ENCODE results near the gene SLU7.

The SLU7 gene

DNA sequence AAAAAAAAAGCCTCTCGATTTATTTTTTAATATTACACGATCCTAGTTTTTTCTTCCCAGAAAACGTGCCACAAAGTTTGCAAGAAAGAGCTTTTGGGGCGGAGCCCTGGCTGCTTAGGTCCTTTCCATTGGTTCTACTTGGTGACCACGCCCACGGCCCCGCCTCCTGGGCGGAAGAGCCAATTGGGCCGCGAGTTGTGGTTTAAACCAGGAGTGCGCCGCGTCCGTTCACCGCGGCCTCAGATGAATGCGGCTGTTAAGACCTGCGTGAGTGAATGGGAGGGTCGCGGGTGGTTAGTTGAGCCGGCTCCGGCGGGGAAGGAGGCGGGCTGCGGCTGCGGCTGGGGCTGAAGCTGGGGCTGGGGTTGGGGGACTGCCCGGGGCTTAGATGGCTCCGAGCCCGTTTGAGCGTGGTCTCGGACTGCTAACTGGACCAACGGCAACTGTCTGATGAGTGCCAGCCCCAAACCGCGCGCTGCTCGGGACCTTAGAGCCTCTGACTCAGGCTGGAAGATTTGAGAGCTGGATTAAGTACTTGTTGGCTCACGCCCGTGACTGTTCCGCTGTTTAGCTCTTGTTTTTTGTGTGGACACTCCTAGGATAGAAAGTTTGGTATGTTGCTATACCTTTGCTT lies 2.9 kb upstream of the SLU7 start, which contains the start of gene PTTG1:
TSS of gene PTTG1 (plus strand) at position 231 of the 634 bp plus-strand sequence. CDS start 458 bp downstream, outside the sequence.
- in situ Hi-C loops (cut with MboI; ENCODE audit: low sequenced_read_pairs): no loop called here
- Histone ChIP-seq H3K27me3 (ENCODE audit: low read depth) (no peaks in the 10 kb centered on the region), H3K36me3 (replicated peaks) (peaks cover 36% of the 10 kb centered on the region), H3K4me1 (peaks cover 31% of the 10 kb centered on the region), H3K9me3 (no peaks in the 10 kb centered on the region), H3K4me3 (peak within 1 kb of the TSS; percentile 60)
- DNase-seq (ENCODE audit: low spot score in 2 of 2): peak; percentile 90 to 98

DNA sequence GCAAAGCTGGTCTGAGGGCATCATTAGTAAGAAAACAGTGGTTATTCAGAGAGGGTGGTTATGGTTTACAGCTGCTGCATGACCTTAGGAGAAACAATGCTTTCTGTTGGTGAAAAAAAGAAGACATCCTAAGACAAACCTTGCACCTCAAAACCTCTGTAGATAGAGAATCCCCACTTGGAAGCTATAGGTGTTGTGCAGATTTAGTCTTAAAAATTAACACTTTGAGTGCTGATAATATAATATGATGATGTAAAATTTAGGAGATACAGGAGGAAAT lies 1.4 kb upstream of the SLU7 start:
- no peaks in the 10 kb centered on the region for H3K9me3 ChIP-seq
- in situ Hi-C loops (cut with MboI; ENCODE audit: low sequenced_read_pairs): no loop called here
- DNase-seq (ENCODE audit: low spot score in 2 of 2): no peak
- no peak overlapping the region for H3K4me3 ChIP-seq
- H3K4me1 ChIP-seq: peaks cover 29% of the 10 kb centered on the region
- H3K36me3 ChIP-seq (replicated peaks): peaks cover 22% of the 10 kb centered on the region
- no peaks in the 10 kb centered on the region for H3K27me3 ChIP-seq (ENCODE audit: low read depth)

DNA sequence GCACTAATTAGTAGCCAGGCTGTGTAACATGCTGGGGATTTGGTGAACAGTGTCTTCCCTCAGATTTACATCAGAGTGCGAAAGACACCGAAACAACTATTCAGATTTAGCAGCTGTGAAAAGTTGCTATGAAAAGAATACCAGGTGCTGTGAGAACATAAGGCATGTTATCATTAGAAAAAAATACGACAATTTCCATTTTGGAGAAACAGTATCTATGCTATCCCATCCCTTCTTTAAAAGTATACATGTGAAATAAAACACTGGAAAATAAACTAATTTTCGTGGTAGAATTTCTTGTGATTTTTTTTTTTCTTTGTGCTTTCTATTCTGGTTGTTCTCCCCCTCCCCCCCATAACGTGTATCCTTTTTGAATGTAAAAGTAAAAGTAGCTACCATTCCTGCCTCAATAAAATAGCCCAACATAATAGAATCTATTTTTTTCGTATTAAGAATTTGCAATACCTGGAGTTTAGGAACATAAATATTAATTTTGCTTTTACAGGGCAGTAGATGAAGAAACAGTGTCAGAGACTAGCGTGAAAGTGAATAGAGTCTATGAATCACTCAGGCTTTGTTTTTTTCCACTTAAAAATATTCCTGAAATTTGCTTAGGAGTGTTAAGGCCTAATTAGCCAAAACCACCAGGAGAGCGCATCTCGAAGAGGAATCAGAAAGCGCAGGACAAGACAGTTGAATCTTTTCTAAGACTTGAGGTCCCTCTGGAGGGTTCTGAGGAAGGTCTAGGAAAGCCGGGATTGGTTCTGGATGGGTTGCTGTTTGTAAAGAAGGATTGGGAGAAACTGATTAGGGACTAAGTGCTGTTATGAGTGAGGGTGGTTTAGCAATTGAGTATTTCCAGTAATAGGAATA lies 813 bp upstream of the SLU7 start:
- Histone ChIP-seq H3K27me3 (ENCODE audit: low read depth) (no peaks in the 10 kb centered on the region), H3K36me3 (replicated peaks) (peaks cover 16% of the 10 kb centered on the region), H3K9me3 (no peaks in the 10 kb centered on the region), H3K4me1 (peaks cover 27% of the 10 kb centered on the region), H3K4me3 (peak overlapping the region; percentile 75)
- DNase-seq (ENCODE audit: low spot score in 2 of 2): no peak
- in situ Hi-C loops (cut with MboI; ENCODE audit: low sequenced_read_pairs): no loop called here

DNA sequence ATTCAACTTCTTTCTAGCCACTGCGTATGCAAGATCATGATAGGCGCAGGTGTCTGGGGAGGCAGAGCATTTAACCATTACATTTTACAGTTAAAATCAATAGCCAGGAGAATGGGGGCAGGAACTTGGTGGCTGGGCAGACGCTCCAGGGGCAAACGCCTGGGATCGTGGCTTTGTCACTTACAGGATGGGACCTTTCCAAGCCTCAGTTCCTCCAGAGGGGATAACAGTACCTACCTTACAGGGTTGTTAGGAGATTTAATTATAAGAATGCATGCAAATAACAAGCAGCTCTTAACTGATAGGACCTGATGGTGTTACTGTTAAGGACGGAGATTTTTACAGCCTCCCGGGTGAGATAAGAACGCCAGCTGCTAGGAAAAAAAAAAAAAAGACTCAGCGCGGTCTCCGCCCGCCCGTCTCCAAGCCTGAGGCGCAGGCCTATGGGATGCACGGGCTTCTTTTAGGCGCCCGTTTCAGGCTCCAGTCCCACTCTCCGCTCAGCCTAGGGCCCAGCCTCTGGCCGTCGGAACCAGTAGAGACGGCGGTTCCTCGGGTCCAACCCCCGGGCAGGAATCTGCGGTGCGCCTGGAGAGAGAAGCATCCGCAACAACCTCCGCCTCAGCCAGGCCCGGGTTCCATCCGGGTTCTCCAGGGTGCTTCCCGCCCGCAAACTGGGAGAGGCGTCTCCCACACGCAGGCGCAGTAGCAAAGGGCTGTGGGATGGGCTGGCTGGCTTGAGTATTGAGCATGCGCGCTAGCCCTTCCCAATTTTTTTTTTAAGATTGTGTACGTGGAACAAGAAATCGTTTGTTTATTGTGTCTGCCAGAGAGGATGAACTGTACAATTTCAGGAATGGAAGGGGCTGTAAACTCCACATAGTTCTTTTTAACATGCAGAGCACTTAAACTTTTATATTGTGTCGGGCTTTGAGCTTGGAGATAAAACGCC lies 19.2 kb downstream of the SLU7 start, which contains the start of gene FAM200C:
TSS of gene FAM200C (minus strand) at position 653 of the 952 bp plus-strand sequence. CDS start 4,564 bp downstream, outside the sequence.
- H3K36me3 ChIP-seq (replicated peaks): peaks cover 20% of the 10 kb centered on the region
- peak within 1 kb of the TSS; percentile 63 for H3K4me3 ChIP-seq
- peaks cover 23% of the 10 kb centered on the region for H3K4me1 ChIP-seq
- no peaks in the 10 kb centered on the region for H3K9me3 ChIP-seq
- no peaks in the 10 kb centered on the region for H3K27me3 ChIP-seq (ENCODE audit: low read depth)
- peak; percentile 93 to 94 for DNase-seq (ENCODE audit: low spot score in 2 of 2)
- in situ Hi-C loops (cut with MboI; ENCODE audit: low sequenced_read_pairs): no loop called here

DNA sequence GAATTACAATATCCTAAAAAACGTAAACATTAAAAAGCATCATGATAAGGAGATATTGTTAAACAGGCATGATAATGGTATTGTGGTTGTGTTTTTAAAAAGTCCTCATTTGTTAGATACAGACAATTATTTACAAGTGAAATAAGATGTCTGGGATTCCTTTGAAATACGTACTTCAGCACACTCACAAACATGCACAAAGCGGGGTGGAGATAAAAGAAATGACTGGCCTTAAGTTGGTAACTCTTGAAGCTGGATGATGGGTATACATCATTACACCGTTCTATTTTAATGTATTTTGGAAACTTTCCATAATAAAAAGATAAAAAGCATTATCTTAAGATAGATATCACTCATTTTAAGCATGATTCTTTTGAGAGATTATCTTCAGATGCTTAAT lies 20.1 kb downstream of the SLU7 start:
- in situ Hi-C loops (cut with MboI; ENCODE audit: low sequenced_read_pairs): no loop called here
- Histone ChIP-seq H3K9me3 (no peaks in the 10 kb centered on the region), H3K4me1 (peaks cover 23% of the 10 kb centered on the region), H3K27me3 (ENCODE audit: low read depth) (no peaks in the 10 kb centered on the region), H3K36me3 (replicated peaks) (peaks cover 21% of the 10 kb centered on the region), H3K4me3 (peak overlapping the region; percentile 63)
- peak in 1 of 2 experiments; percentile 45 for DNase-seq (ENCODE audit: low spot score in 2 of 2)

DNA sequence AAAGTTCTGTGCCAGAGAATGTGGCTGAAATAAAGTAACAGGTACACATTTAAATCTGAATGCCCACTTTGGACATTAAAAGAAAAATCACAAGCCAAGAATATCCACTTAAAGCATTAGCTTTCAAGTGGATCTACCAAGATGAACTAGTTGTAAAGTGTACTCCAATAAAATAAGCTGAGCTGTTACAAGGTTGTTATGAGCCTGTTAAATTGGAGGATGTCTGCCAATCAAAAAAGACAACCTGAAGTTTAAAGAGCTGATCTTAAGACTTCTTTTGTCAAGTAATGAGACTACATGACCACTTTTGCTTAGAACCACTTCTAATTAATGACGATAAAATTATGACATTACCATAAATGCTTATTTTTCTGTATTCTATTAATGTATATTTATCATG lies 21.4 kb downstream of the SLU7 start:
- H3K4me3 ChIP-seq: no peak overlapping the region

DNA sequence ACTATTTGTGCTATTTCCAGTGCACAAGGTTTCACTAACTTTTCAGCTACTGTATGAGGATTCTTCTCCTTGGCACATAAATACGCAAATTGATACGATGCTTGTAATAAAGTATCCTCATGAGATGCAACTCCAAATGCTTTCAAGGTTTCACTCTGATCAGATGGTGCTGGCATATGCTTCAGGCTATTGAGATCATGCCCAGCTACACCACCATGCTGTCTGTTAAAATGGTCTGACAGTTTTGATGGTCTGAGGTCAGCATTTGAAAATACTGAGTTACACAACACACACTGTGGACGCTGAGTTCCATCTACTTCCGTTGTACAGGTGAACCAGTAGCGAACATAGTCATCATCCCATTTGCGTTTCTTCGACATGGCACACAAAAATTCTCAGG lies 23.8 kb downstream of the SLU7 start:
- peaks cover 22% of the 10 kb centered on the region for H3K4me1 ChIP-seq
- no peaks in the 10 kb centered on the region for H3K9me3 ChIP-seq
- no peaks in the 10 kb centered on the region for H3K27me3 ChIP-seq (ENCODE audit: low read depth)
- no peak overlapping the region for H3K4me3 ChIP-seq
- DNase-seq (ENCODE audit: low spot score in 2 of 2): no peak
- H3K36me3 ChIP-seq (replicated peaks): peaks cover 3% of the 10 kb centered on the region
- in situ Hi-C loops (cut with MboI; ENCODE audit: low sequenced_read_pairs): no loop called here

More for the DNA sequence above, 21.4 kb downstream of the SLU7 start:
- Histone ChIP-seq H3K9me3 (no peaks in the 10 kb centered on the region), H3K36me3 (replicated peaks) (peaks cover 12% of the 10 kb centered on the region), H3K4me1 (peaks cover 26% of the 10 kb centered on the region), H3K27me3 (ENCODE audit: low read depth) (no peaks in the 10 kb centered on the region)
- in situ Hi-C loops (cut with MboI; ENCODE audit: low sequenced_read_pairs): no loop called here
- no peak for DNase-seq (ENCODE audit: low spot score in 2 of 2)

DNA sequence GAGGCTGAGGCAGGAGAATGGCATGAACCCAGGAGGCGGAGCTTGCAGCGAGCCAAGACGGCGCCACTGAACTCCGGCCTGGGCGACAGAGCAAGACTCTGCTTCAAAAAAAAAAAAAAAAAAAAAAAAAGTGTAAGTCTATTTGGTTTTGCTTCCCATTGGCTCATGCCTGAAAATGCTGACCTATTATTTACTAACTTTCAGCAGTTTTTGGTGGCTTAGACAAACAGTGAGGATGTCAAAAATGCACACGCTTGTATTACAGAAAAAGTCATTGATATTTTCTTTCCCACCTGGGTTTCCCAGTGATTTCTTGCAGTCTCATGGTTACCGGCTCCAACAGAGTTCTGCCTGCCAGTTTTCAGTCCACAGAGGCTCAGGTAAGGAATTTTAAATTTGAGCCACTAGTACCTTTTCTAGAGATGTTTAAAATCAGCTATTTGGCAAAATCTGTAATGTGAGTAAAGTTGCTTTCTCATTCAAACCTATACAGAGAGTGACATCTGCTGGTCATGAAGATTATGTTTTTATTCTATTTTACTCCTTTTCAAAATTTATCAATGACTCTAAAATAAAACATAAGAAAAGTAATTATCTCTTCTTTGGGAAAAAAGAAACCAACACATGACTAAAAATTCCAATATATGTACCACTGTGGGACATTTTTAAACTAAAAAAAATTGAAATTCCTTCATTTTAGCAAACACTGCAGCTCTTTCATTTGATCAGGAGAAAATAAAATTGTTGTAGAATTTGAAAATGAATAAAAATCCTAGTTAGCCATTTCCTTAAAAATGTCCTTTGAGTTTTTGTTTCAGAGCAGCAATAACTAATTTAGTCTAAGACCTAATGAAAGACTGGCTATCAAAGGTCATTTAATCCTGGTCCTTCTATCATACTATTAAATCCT lies 27.8 kb downstream of the SLU7 start:
- DNase-seq (ENCODE audit: low spot score in 2 of 2): peak in 1 of 2 experiments; percentile 50
- Histone ChIP-seq H3K27me3 (ENCODE audit: low read depth) (no peaks in the 10 kb centered on the region), H3K9me3 (no peaks in the 10 kb centered on the region), H3K4me3 (no peak overlapping the region), H3K4me1 (0 out of 2 replicates have a peak, but pooled peaks cover 3% of the 10 kb centered on the region), H3K36me3 (replicated peaks) (peaks cover 3% of the 10 kb centered on the region)
- in situ Hi-C loops (cut with MboI; ENCODE audit: low sequenced_read_pairs): no loop called here

DNA sequence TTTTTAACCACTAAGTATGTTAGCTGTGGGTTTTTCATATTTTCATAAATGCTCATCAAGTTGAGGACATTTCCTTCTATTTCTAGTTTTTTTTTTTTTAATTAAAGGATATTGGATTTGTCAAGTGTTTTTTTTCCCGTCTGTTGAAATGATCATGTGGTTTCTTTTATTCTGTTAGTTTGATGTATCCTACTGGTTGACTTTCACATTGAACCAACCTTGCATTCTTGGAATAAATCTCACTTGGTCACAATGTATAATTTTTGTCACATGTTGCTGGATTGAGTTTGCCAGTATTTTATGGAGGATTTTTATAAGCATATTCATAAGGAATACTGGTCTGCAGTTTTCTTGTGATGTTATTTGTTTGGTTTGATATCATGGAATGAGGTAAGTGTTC lies 31.4 kb downstream of the SLU7 start:
- H3K36me3 ChIP-seq (replicated peaks): no peaks in the 10 kb centered on the region
- in situ Hi-C loops (cut with MboI; ENCODE audit: low sequenced_read_pairs): no loop called here
- peaks cover 9% of the 10 kb centered on the region for H3K4me1 ChIP-seq
- DNase-seq (ENCODE audit: low spot score in 2 of 2): no peak
- H3K4me3 ChIP-seq: no peak overlapping the region
- no peaks in the 10 kb centered on the region for H3K27me3 ChIP-seq (ENCODE audit: low read depth)
- no peaks in the 10 kb centered on the region for H3K9me3 ChIP-seq

DNA sequence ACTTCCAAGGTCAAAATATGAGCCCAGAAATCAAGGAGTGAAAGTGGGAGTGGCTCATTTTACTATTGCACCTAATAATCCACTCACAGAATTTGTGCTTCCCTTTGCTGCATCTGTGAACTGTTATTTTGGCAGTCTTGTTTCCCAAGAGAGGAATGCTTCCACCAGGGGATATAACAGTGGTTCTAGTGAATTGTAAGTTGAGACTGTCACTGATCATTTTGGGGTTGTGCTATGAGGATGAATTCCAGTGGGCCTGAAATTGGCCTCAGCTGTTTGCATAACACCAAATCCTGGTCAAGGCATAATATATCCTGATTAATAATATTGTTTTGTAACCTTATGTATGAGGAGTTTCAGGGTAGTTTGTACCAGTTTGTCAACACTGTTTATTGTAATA lies 33.4 kb downstream of the SLU7 start:
- Histone ChIP-seq H3K27me3 (ENCODE audit: low read depth) (peaks cover 14% of the 10 kb centered on the region), H3K9me3 (no peaks in the 10 kb centered on the region), H3K4me1 (peaks cover 16% of the 10 kb centered on the region), H3K4me3 (no peak overlapping the region), H3K36me3 (replicated peaks) (no peaks in the 10 kb centered on the region)
- no peak for DNase-seq (ENCODE audit: low spot score in 2 of 2)
- in situ Hi-C loops (cut with MboI; ENCODE audit: low sequenced_read_pairs): no loop called here

DNA sequence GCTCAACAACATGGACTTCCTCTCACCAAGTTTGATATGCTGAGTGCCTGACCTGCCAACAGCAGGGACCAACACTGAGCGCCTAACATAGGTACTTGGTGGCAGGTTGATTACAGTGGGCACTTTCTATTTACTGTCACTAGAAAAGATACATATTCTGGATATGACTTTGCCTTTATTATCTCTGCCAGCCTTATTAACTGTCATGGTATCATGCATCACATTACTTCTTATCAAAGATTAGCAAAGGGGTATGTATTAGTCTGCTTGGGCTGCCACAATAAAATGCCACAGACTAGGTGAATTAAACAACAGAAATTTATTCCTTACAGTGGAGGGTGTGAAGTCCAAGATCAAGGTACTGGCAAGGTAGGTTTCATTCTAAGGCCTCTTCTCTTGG lies 34.2 kb downstream of the SLU7 start:
- in situ Hi-C loops (cut with MboI; ENCODE audit: low sequenced_read_pairs): no loop called here

DNA sequence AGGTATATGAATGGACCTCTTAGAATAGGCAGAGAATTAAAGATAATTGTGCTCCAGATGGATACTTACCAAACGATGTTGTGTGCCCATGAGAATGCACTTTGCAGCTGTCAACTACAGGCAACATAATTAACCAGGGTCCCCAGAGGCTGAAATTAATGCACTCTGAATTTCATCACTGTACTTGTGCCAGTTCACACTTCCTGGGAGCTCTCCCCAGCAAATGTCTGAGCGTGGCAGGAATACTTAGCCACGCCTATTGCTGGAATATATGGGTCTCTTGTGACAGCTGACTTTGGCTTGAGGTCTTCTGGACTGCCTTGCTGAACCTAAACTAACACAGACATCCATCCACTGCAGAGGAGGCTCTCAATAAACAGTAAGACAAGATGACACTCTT lies 36.5 kb downstream of the SLU7 start:
- in situ Hi-C loops (cut with MboI; ENCODE audit: low sequenced_read_pairs): no loop called here
- peak in 1 of 2 experiments; percentile 43 for DNase-seq (ENCODE audit: low spot score in 2 of 2)
- H3K4me1 ChIP-seq: peaks cover 16% of the 10 kb centered on the region
- no peak overlapping the region for H3K4me3 ChIP-seq
- no peaks in the 10 kb centered on the region for H3K9me3 ChIP-seq
- H3K27me3 ChIP-seq (ENCODE audit: low read depth): peaks cover 31% of the 10 kb centered on the region
- H3K36me3 ChIP-seq (replicated peaks): no peaks in the 10 kb centered on the region

More for the DNA sequence above, 34.2 kb downstream of the SLU7 start:
- DNase-seq (ENCODE audit: low spot score in 2 of 2): no peak
- no peak overlapping the region for H3K4me3 ChIP-seq
- H3K36me3 ChIP-seq (replicated peaks): no peaks in the 10 kb centered on the region
- peaks cover 20% of the 10 kb centered on the region for H3K27me3 ChIP-seq (ENCODE audit: low read depth)
- H3K9me3 ChIP-seq: no peaks in the 10 kb centered on the region
- peaks cover 16% of the 10 kb centered on the region for H3K4me1 ChIP-seq
